ENCODE results near the gene BRD9. TPM values are rescaled to one million over a fixed set of nuclear protein-coding genes. Genes with fewer than 3 reads are reported as not detected.
A peak's percentile ranks its signal among the peaks of the same experiment; 100 is the strongest.

The BRD9 gene
- total and polyA plus RNA-seq, 2 donors (not counting 1 experiment from before 2014, with no cell fraction given): 13.0 to 35.3 TPM

DNA sequence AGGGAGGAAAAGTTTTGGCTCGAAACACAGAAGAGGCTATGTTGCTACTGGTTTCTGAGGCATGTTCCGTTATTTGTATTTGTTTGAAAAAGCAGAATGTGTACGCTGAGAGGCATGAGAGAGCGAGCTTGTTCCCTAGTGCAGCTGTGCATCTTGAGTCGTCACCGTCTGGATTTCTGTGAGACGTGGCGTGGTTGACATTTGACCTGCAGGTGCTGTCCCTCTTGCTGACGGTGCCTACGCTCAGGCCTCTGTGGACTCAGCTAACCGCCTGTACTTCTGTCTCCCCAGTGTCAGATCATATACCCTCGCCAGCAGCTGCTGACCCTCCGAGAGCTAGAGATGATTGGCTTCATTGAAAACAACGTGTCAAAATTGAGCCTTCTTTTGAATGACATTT, 21.6 kb upstream of the BRD9 start:
- Histone ChIP-seq H3K9me3 (ENCODE audit: control insufficient read depth, insufficient read depth, low read depth, low read length) (no peaks in the 10 kb centered on the region), H3K4me3 (replicated peaks in 1 of 4; ENCODE audit: control extremely low read depth in 1 of 4, insufficient read depth in 1 of 4, low read depth in 3 of 4, low read length in 4 of 4) (no peak overlapping the region), H3K4me1 (ENCODE audit: control insufficient read depth, extremely low read depth, insufficient read depth, low read length) (no peaks in the 10 kb centered on the region), H3K27me3 (ENCODE audit: control insufficient read depth, insufficient read depth, low read length) (no peaks in the 10 kb centered on the region), H3K79me2 (ENCODE audit: control insufficient read depth, insufficient read depth, low read length) (no peaks in the 10 kb centered on the region), H3K9ac (ENCODE audit: insufficient read depth, low read length) (no peak overlapping the region), H3K27ac (ENCODE audit: insufficient read depth, low read length) (no peak overlapping the region), H3K4me2 (ENCODE audit: extremely low read depth, insufficient read depth, low read length) (no peak overlapping the region), H2AFZ (ENCODE audit: low read length) (no peak overlapping the region), H3K36me3 (ENCODE audit: control insufficient read depth, insufficient read depth, low read length) (peaks cover 13% of the 10 kb centered on the region), H4K20me1 (ENCODE audit: control insufficient read depth, extremely low read depth, insufficient read depth, low read length) (no peaks in the 10 kb centered on the region)
- TF ChIP-seq, protein P1, sequence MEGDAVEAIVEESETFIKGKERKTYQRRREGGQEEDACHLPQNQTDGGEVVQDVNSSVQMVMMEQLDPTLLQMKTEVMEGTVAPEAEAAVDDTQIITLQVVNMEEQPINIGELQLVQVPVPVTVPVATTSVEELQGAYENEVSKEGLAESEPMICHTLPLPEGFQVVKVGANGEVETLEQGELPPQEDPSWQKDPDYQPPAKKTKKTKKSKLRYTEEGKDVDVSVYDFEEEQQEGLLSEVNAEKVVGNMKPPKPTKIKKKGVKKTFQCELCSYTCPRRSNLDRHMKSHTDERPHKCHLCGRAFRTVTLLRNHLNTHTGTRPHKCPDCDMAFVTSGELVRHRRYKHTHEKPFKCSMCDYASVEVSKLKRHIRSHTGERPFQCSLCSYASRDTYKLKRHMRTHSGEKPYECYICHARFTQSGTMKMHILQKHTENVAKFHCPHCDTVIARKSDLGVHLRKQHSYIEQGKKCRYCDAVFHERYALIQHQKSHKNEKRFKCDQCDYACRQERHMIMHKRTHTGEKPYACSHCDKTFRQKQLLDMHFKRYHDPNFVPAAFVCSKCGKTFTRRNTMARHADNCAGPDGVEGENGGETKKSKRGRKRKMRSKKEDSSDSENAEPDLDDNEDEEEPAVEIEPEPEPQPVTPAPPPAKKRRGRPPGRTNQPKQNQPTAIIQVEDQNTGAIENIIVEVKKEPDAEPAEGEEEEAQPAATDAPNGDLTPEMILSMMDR (conservative IDR thresholded peaks at IDR 0.05 in 1 of 2, IDR thresholded peaks at IDR 0.05 in 1 of 2; ENCODE audit: low read depth in 1 of 2, low read length in 2 of 2): no peak
- no peak for TF ChIP-seq EZH2 (IDR thresholded peaks at IDR 0.05; ENCODE audit: low read length, missing control alignments)
- DNase-seq (ENCODE audit: low read depth in 2 of 2): no peak

DNA sequence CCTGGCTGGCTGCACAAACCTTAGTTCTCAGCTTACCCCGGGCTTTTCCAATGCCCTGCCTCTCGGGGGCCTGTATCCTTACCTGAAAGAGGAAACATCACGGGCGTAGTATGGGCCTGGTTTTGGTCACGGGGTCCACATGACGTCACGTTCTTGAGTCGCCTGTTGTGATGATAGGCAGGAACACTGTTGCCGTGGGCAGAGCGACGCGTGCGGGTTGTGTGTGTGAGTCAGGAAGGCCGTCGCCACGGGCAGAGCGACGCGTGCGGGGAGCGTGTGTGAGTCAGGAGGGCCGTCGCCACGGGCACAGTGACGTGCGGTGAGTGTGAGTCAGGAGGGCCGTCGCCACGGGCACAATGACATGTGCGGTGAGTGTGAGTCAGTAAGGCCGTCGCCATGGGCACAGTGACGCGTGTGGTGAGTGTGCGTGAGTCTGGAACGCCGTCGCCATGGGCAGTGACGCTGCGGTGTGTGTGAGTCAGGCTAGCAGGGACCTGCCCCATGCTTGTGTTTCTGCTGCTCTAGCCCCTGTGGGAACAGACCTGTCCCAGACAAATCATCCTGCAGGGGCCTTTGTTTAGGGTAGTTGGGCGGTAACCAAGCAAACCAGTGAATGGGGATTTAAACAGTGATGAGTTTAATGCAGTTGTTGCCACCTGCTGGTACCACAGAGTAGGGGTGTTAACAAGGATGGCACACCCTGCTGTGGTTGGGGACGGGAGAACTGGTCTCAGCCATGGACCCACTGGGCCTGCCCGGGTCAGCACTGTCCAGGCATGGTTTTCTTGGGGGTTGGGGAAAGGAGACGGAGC, 19.9 kb upstream of the BRD9 start:
- Histone ChIP-seq H3K27ac (ENCODE audit: insufficient read depth, low read length) (no peak overlapping the region), H3K9me3 (ENCODE audit: control insufficient read depth, insufficient read depth, low read depth, low read length) (no peaks in the 10 kb centered on the region), H3K4me3 (replicated peaks in 1 of 4; ENCODE audit: control extremely low read depth in 1 of 4, insufficient read depth in 1 of 4, low read depth in 3 of 4, low read length in 4 of 4) (no peak overlapping the region), H4K20me1 (ENCODE audit: control insufficient read depth, extremely low read depth, insufficient read depth, low read length) (no peaks in the 10 kb centered on the region), H3K36me3 (ENCODE audit: control insufficient read depth, insufficient read depth, low read length) (peaks cover 15% of the 10 kb centered on the region), H3K9ac (ENCODE audit: insufficient read depth, low read length) (peak overlapping the region; percentile 7), H3K4me1 (ENCODE audit: control insufficient read depth, extremely low read depth, insufficient read depth, low read length) (no peaks in the 10 kb centered on the region), H3K4me2 (ENCODE audit: extremely low read depth, insufficient read depth, low read length) (no peak overlapping the region), H3K27me3 (ENCODE audit: control insufficient read depth, insufficient read depth, low read length) (no peaks in the 10 kb centered on the region), H2AFZ (ENCODE audit: low read length) (no peak overlapping the region), H3K79me2 (ENCODE audit: control insufficient read depth, insufficient read depth, low read length) (no peaks in the 10 kb centered on the region)
- no peak for TF ChIP-seq EZH2 (IDR thresholded peaks at IDR 0.05; ENCODE audit: low read length, missing control alignments)
- TF ChIP-seq, protein P1 (conservative IDR thresholded peaks at IDR 0.05 in 1 of 2, IDR thresholded peaks at IDR 0.05 in 1 of 2; ENCODE audit: low read depth in 1 of 2, low read length in 2 of 2): peak in 1 of 2 donors; percentile 34
- DNase-seq (ENCODE audit: low read depth in 2 of 2): peak; percentile 96 to 99

GRCh38 chr5:911601-912000, 19.0 kb upstream of the BRD9 start:
- no peak overlapping the region for H3K9ac ChIP-seq (ENCODE audit: insufficient read depth, low read length)
- peaks cover 20% of the 10 kb centered on the region for H3K36me3 ChIP-seq (ENCODE audit: control insufficient read depth, insufficient read depth, low read length)

More at GRCh38 chr5:911601-912000, 19.0 kb upstream of the BRD9 start:
- Histone ChIP-seq H3K4me1 (ENCODE audit: control insufficient read depth, extremely low read depth, insufficient read depth, low read length) (no peaks in the 10 kb centered on the region), H3K27me3 (ENCODE audit: control insufficient read depth, insufficient read depth, low read length) (no peaks in the 10 kb centered on the region), H3K4me2 (ENCODE audit: extremely low read depth, insufficient read depth, low read length) (no peak overlapping the region), H4K20me1 (ENCODE audit: control insufficient read depth, extremely low read depth, insufficient read depth, low read length) (no peaks in the 10 kb centered on the region), H2AFZ (ENCODE audit: low read length) (no peak overlapping the region), H3K4me3 (replicated peaks in 1 of 4; ENCODE audit: control extremely low read depth in 1 of 4, insufficient read depth in 1 of 4, low read depth in 3 of 4, low read length in 4 of 4) (no peak overlapping the region), H3K27ac (ENCODE audit: insufficient read depth, low read length) (no peak overlapping the region), H3K79me2 (ENCODE audit: control insufficient read depth, insufficient read depth, low read length) (no peaks in the 10 kb centered on the region), H3K9me3 (ENCODE audit: control insufficient read depth, insufficient read depth, low read depth, low read length) (no peaks in the 10 kb centered on the region)
- DNase-seq (ENCODE audit: low read depth in 2 of 2): peak; percentile 73 to 95
- no peak for TF ChIP-seq EZH2 (IDR thresholded peaks at IDR 0.05; ENCODE audit: low read length, missing control alignments)
- TF ChIP-seq, protein P1 (conservative IDR thresholded peaks at IDR 0.05 in 1 of 2, IDR thresholded peaks at IDR 0.05 in 1 of 2; ENCODE audit: low read depth in 1 of 2, low read length in 2 of 2): no peak

Measured in fibroblast of lung (primary cell).